SU-DHL-6 (cell line): Measurements from ENCODE around the gene UGT3A1.

Experiments used
- EZH2phosphoT487 ChIP-seq: fragments of 200-600 bp; sonication (generic), shearing (Covaris generic); conservative IDR thresholded peaks from 2 replicates; pipeline ENCODE4 v1.6.1; 2018; ENCODE audit warnings: mild to moderate bottlenecking, antibody characterized with exemption, low read length, moderate library complexity, mixed read lengths
- TF ChIP-seq, protein P1 (sequence below): fragments of 200-600 bp; sonication (generic); IDR thresholded peaks from one replicate; pipeline ENCODE4 v1.5.1; 2017; ENCODE audit warnings: antibody characterized with exemption, mild to moderate bottlenecking, low read length, moderate library complexity; ENCODE audit not compliant: insufficient read depth, poor library complexity, severe bottlenecking

DNA sequence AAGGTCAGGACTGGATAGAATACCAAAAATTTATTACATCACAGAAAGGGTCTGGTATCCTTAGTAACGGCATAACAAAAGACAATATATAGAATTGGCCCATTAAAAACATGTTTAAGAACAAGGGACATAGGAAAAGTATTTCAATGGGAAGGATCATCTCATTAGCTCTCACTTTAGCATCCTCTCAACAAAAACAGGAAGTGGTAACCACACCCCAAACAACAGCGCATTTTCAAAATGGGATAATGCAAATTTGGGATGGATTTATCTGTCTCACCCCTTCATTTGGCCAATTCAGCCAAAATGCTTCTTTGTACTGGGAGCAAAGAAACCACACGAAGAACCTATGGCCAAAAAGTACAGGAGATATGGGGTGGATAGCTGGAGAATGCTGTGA is 9.8 kb upstream of the UGT3A1 start:
- TF ChIP-seq, protein P1, sequence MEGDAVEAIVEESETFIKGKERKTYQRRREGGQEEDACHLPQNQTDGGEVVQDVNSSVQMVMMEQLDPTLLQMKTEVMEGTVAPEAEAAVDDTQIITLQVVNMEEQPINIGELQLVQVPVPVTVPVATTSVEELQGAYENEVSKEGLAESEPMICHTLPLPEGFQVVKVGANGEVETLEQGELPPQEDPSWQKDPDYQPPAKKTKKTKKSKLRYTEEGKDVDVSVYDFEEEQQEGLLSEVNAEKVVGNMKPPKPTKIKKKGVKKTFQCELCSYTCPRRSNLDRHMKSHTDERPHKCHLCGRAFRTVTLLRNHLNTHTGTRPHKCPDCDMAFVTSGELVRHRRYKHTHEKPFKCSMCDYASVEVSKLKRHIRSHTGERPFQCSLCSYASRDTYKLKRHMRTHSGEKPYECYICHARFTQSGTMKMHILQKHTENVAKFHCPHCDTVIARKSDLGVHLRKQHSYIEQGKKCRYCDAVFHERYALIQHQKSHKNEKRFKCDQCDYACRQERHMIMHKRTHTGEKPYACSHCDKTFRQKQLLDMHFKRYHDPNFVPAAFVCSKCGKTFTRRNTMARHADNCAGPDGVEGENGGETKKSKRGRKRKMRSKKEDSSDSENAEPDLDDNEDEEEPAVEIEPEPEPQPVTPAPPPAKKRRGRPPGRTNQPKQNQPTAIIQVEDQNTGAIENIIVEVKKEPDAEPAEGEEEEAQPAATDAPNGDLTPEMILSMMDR = no peak
- TF ChIP-seq EZH2phosphoT487 = no peak
